ENCODE data around the gene GEMIN5. TPM values are rescaled to one million over a fixed set of nuclear protein-coding genes. Genes with fewer than 3 reads are reported as not detected.
"Not testable (repeated sequence)": the region's sequence is repeated elsewhere in the genome, so short reads cannot be mapped to it uniquely, and the experiment has no call there.

Gene GEMIN5
- total RNA-seq, result 34.3 and 35.3 TPM in 2 replicates
- long read RNA-seq, partial matches to known transcripts, result 89 of 97 reads
- long read RNA-seq, other reads (novel, unspliced or antisense), result 8 of 97 reads

- H3K4me3 Mint-ChIP-seq, result peak within 1 kb of the TSS; percentile 98
- peaks cover 48% of the 10 kb centered on the region for H3K4me1 Mint-ChIP-seq
- no peaks in the 10 kb centered on the region for H3K9me3 Mint-ChIP-seq
- H3K36me3 Mint-ChIP-seq (ENCODE audit: low read depth), result peaks cover 4% of the 10 kb centered on the region
- DNase-seq (ENCODE audit: low read depth, low spot score), result peak; percentile 72
- H3K27ac Mint-ChIP-seq (ENCODE audit: unreplicated experiment), result peak within 1 kb of the TSS; percentile 82
- H3K27me3 Mint-ChIP-seq (ENCODE audit: low read depth), result no peaks in the 10 kb centered on the region
- TF ChIP-seq CTCF (conservative IDR thresholded peaks at IDR 0.05), result no peak
These were observed at the start of gene GEMIN5 for GRCh38 chr5:154937718-154938466. Gene GEMIN5, minus strand, starts transcription at chr5:154938211. Its CDS starts 78 bp downstream, at chr5:154938133.

- Mint-ChIP-seq H3K4me3 (no peak overlapping the region), H3K36me3 (ENCODE audit: low read depth) (peaks cover 7% of the 10 kb centered on the region), H3K4me1 (no peaks in the 10 kb centered on the region), H3K27me3 (ENCODE audit: low read depth) (no peaks in the 10 kb centered on the region), H3K9me3 (peaks cover 3% of the 10 kb centered on the region), H3K27ac (ENCODE audit: unreplicated experiment) (no peak overlapping the region)
- TF ChIP-seq CTCF (conservative IDR thresholded peaks at IDR 0.05), result no peak
- DNase-seq (ENCODE audit: low read depth, low spot score), result no peak
These were observed 48.1 kb upstream of the GEMIN5 start for GRCh38 chr5:154986151-154986550.

GRCh38 chr5:154984946-154985516 lies 47.0 kb upstream of the GEMIN5 start:
- DNase-seq (ENCODE audit: low read depth, low spot score), result no peak
- Mint-ChIP-seq H3K4me3 (no peak overlapping the region), H3K36me3 (ENCODE audit: low read depth) (peaks cover 7% of the 10 kb centered on the region), H3K4me1 (no peaks in the 10 kb centered on the region), H3K27ac (ENCODE audit: unreplicated experiment) (no peak overlapping the region), H3K27me3 (ENCODE audit: low read depth) (no peaks in the 10 kb centered on the region), H3K9me3 (peaks cover 3% of the 10 kb centered on the region)
- no peak for TF ChIP-seq CTCF (conservative IDR thresholded peaks at IDR 0.05)

GRCh38 chr5:154978294-154978693 lies 40.3 kb upstream of the GEMIN5 start:
- H3K36me3 Mint-ChIP-seq (ENCODE audit: low read depth), result peaks cover 14% of the 10 kb centered on the region
- H3K4me1 Mint-ChIP-seq; H3K9me3 Mint-ChIP-seq; H3K4me3 Mint-ChIP-seq; H3K27me3 Mint-ChIP-seq (ENCODE audit: low read depth); H3K27ac Mint-ChIP-seq (ENCODE audit: unreplicated experiment); DNase-seq (ENCODE audit: low read depth, low spot score): not testable (repeated sequence)

GRCh38 chr5:154977409-154977808 lies 39.4 kb upstream of the GEMIN5 start:
- Mint-ChIP-seq H3K27me3 (ENCODE audit: low read depth) (no peaks in the 10 kb centered on the region), H3K9me3 (no peaks in the 10 kb centered on the region), H3K4me1 (no peaks in the 10 kb centered on the region), H3K36me3 (ENCODE audit: low read depth) (peaks cover 11% of the 10 kb centered on the region), H3K4me3 (no peak overlapping the region), H3K27ac (ENCODE audit: unreplicated experiment) (no peak overlapping the region)
- no peak for DNase-seq (ENCODE audit: low read depth, low spot score)
- TF ChIP-seq CTCF (conservative IDR thresholded peaks at IDR 0.05), result no peak

- not testable (repeated sequence) for H3K4me1 Mint-ChIP-seq; H3K27ac Mint-ChIP-seq (ENCODE audit: unreplicated experiment); H3K27me3 Mint-ChIP-seq (ENCODE audit: low read depth); H3K9me3 Mint-ChIP-seq; H3K36me3 Mint-ChIP-seq (ENCODE audit: low read depth); DNase-seq (ENCODE audit: low read depth, low spot score); H3K4me3 Mint-ChIP-seq
These were observed 38.1 kb upstream of the GEMIN5 start for GRCh38 chr5:154976082-154976481.
